Adipose tissue (tissue), 3 donors: ENCODE results near the gene PRAMEF7. TPM values are rescaled to one million over a fixed set of nuclear protein-coding genes. Genes with fewer than 3 reads are reported as not detected.
"Not testable (repeated sequence)": the region's sequence is repeated elsewhere in the genome, so short reads cannot be mapped to it uniquely, and the experiment has no call there.

ENCODE experiments used
- H3K27ac ChIP-seq: one replicate; pipeline ENCODE4 v1.5.1; 2013; ENCODE audit warnings: low read depth, low read length
- WGBS, 3 donors: extraction: QIAGEN DNeasy Blood & Tissue Kit; methylation state at CpG; one replicate each; pipeline ENCODE4 v1.1.7; 2013; 5-methylcytosine and 5-hydroxymethylcytosine counted together
- polyA plus RNA-seq, 3 donors: library from polyadenylated mRNA; stranded (reverse); fragments of 200-250 nt; gene quantifications; one replicate each; pipeline ENCODE4 v1.2.3, GENCODE V29; 2013
- donor health status: healthy with polysubstance abuse.
- donor health status: Bipolar disorder and iron deficiency.
- donor health status: healthy.

The PRAMEF7 gene
- not detected for polyA plus RNA-seq

- no CpG with 5 or more reads among the region's 1 CpG for WGBS, 3 donors
- H3K27ac ChIP-seq, result not testable (repeated sequence)
These were observed at the start of gene PRAMEF7 for GRCh38 chr1:12916310-12916709. Gene PRAMEF7 (plus strand): TSS chr1:12916610. CDS start chr1:12917693, 1,083 bp downstream.

GRCh38 chr1:12878453-12878852 lies 38.0 kb upstream of the PRAMEF7 start:
- WGBS, 3 donors, result 84 to 89% (median 87%) methylated on average over 2 to 3 of the region's 4 CpGs
- H3K27ac ChIP-seq, result not testable (repeated sequence)

- H3K27ac ChIP-seq, result not testable (repeated sequence)
- WGBS, 3 donors, result 54 to 82% (median 75%) methylated on average over 3 of the region's 3 CpGs
These were observed 30.3 kb upstream of the PRAMEF7 start, which contains the start of gene PRAMEF4 for GRCh38 chr1:12886101-12886500. Gene PRAMEF4 (minus strand): TSS chr1:12886201. CDS start chr1:12883394, 2,807 bp downstream.

GRCh38 chr1:12898170-12898569 lies 18.2 kb upstream of the PRAMEF7 start, which contains the start of gene PRAMEF10:
Gene PRAMEF10 (minus strand): TSS chr1:12898270. CDS start chr1:12895847, 2,423 bp downstream.
- H3K27ac ChIP-seq, result not testable (repeated sequence)
- WGBS, 3 donors, result 100% methylated on average over 1 of the region's 1 CpG; no CpG with 5 or more reads in 2 of the 3 donors

- not testable (repeated sequence) for H3K27ac ChIP-seq
These were observed 17.2 kb upstream of the PRAMEF7 start for GRCh38 chr1:12899186-12899585.

GRCh38 chr1:12903793-12904572 lies 12.4 kb upstream of the PRAMEF7 start:
- H3K27ac ChIP-seq, result not testable (repeated sequence)
- 72 to 82% (median 77%) methylated on average over 3 to 4 of the region's 5 CpGs for WGBS, 3 donors

- WGBS, 3 donors, result 46 to 77% (median 62%) methylated on average over 2 of the region's 2 CpGs
- not testable (repeated sequence) for H3K27ac ChIP-seq
These were observed 5.3 kb downstream of the PRAMEF7 start for GRCh38 chr1:12921749-12922148.

GRCh38 chr1:12924368-12924767 lies 8.0 kb downstream of the PRAMEF7 start:
- 0 to 37% (median 22%) methylated on average over 1 to 3 of the region's 5 CpGs for WGBS, 3 donors
- H3K27ac ChIP-seq, result not testable (repeated sequence)

GRCh38 chr1:12947480-12947879 lies 31.1 kb downstream of the PRAMEF7 start, which contains the start of gene PRAMEF6:
Gene PRAMEF6 (minus strand): TSS chr1:12947580. CDS start chr1:12942518, 5,062 bp downstream.
- WGBS, 3 donors, result 57 to 96% (median 83%) methylated on average over 1 to 2 of the region's 4 CpGs
- H3K27ac ChIP-seq, result not testable (repeated sequence)

Other genes with a start within 250 kb of the PRAMEF7 start
- gene AADACL3, start 200.5 kb upstream of the PRAMEF7 start, polyA plus RNA-seq, result under 1 TPM in 1 of 3 donors, not detected in 2; 0.04 TPM
- gene CFAP107, start 170.4 kb upstream of the PRAMEF7 start, polyA plus RNA-seq, result under 1 TPM in 2 of 3 donors, not detected in 1; 0.03 to 0.11 TPM
- gene PRAMEF12, start 142.9 kb upstream of the PRAMEF7 start, polyA plus RNA-seq, result not detected
- gene PRAMEF1, start 125.2 kb upstream of the PRAMEF7 start, polyA plus RNA-seq, result not detected
- gene PRAMEF11, start 85.2 kb upstream of the PRAMEF7 start, polyA plus RNA-seq, result not detected
- gene HNRNPCL1, start 67.9 kb upstream of the PRAMEF7 start, polyA plus RNA-seq, result not detected
- gene PRAMEF2, start 59.5 kb upstream of the PRAMEF7 start, polyA plus RNA-seq, result not detected
- gene PRAMEF4, start 30.4 kb upstream of the PRAMEF7 start, polyA plus RNA-seq, result not detected
- not detected for gene PRAMEF10, start 18.3 kb upstream of the PRAMEF7 start, polyA plus RNA-seq
- gene PRAMEF6, start 31.0 kb downstream of the PRAMEF7 start, polyA plus RNA-seq, result not detected
- gene PRAMEF27, start 140.0 kb downstream of the PRAMEF7 start, polyA plus RNA-seq, result not detected
- gene HNRNPCL3, start 144.2 kb downstream of the PRAMEF7 start, polyA plus RNA-seq, result not detected
- gene PRAMEF25, start 154.2 kb downstream of the PRAMEF7 start, polyA plus RNA-seq, result not detected
- gene HNRNPCL2, start 200.2 kb downstream of the PRAMEF7 start, polyA plus RNA-seq, result not detected
- not detected for gene PRAMEF26, start 239.4 kb downstream of the PRAMEF7 start, polyA plus RNA-seq
- not detected for gene HNRNPCL4, start 249.0 kb downstream of the PRAMEF7 start, polyA plus RNA-seq